ENCODE results near the gene SIRT3. TPM values are rescaled to one million over a fixed set of nuclear protein-coding genes. Genes with fewer than 3 reads are reported as not detected.

The SIRT3 gene
- total and polyA plus RNA-seq, 2 of the 4 experiments (the other 2 are of a cell fraction), result 5.4 to 18.6 TPM

- intact Hi-C loops (cut with micrococcal nuclease), result no loop called here
- peaks cover 26 to 38% of the 10 kb centered on the region in 2 experiments for H3K79me1 ChIP-seq (ENCODE audit: low read depth in 1 of 2, low read length in 2 of 2)
- H2AK5ac ChIP-seq (ENCODE audit: low read depth, low read length), result no peak overlapping the region
- H2BK15ac ChIP-seq (ENCODE audit: low read depth, low read length), result no peak overlapping the region
- H3K27me3 ChIP-seq (ENCODE audit: control insufficient read depth, insufficient read depth, low read length), result no peaks in the 10 kb centered on the region
- no peak overlapping the region for H2BK20ac ChIP-seq (ENCODE audit: low read depth, low read length)
- H2BK5ac ChIP-seq (ENCODE audit: low read depth, low read length, poor library complexity, severe bottlenecking), result no peak overlapping the region
- H3K4ac ChIP-seq (ENCODE audit: low read depth, low read length), result no peak overlapping the region
- CTCF ChIA-PET, result interaction anchor here (2.3 kb wide), 1 partner anchor 9 kb away, joined by 10 read pairs; no protein-coding TSS in a partner anchor
- H2AK9ac ChIP-seq (replicated peaks; ENCODE audit: low read depth, low read length, poor library complexity), result no peak overlapping the region
- H3K9me1 ChIP-seq (ENCODE audit: insufficient read depth, low read length), result 0 out of 2 replicates have a peak, but pooled peaks cover 5% of the 10 kb centered on the region
- dilution Hi-C loops (cut with HindIII; ENCODE audit: low sequenced_read_pairs, unreplicated experiment), result no loop called here
- no peak overlapping the region for H4K5ac ChIP-seq (ENCODE audit: low read depth, low read length)
- no peak for TF ChIP-seq RAD21 (IDR thresholded peaks at IDR 0.05; ENCODE audit: low read length)
- TF ChIP-seq FOS (IDR thresholded peaks at IDR 0.05; ENCODE audit: low read depth, low read length), result no peak
- no peak for TF ChIP-seq MAFK (IDR thresholded peaks at IDR 0.05; ENCODE audit: low read depth, low read length)
- no peak for TF ChIP-seq MAZ (IDR thresholded peaks at IDR 0.05; ENCODE audit: borderline replicate concordance, low read depth, low read length)
- TF ChIP-seq CHD1 (IDR thresholded peaks at IDR 0.05; ENCODE audit: low read depth, low read length), result no peak
- no peak for TF ChIP-seq SMC3 (IDR thresholded peaks at IDR 0.05; ENCODE audit: low read depth, low read length)
- TF ChIP-seq RFX5 (IDR thresholded peaks at IDR 0.05; ENCODE audit: low read depth, low read length), result no peak
- TF ChIP-seq CTCF (conservative IDR thresholded peaks at IDR 0.05; ENCODE audit: low read depth, low read length), result no peak
- TF ChIP-seq, protein P1, sequence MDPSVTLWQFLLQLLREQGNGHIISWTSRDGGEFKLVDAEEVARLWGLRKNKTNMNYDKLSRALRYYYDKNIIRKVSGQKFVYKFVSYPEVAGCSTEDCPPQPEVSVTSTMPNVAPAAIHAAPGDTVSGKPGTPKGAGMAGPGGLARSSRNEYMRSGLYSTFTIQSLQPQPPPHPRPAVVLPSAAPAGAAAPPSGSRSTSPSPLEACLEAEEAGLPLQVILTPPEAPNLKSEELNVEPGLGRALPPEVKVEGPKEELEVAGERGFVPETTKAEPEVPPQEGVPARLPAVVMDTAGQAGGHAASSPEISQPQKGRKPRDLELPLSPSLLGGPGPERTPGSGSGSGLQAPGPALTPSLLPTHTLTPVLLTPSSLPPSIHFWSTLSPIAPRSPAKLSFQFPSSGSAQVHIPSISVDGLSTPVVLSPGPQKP (IDR thresholded peaks at IDR 0.05; ENCODE audit: borderline replicate concordance, low read depth, low read length), result no peak
- TF ChIP-seq CEBPB (IDR thresholded peaks at IDR 0.05; ENCODE audit: low read depth, low read length), result no peak
- TF ChIP-seq RCOR1 (IDR thresholded peaks at IDR 0.05; ENCODE audit: insufficient replicate concordance, low read length), result no peak
- TF ChIP-seq USF2 (IDR thresholded peaks at IDR 0.05; ENCODE audit: low read depth, low read length), result no peak
- TF ChIP-seq NFE2L2 (IDR thresholded peaks at IDR 0.05; ENCODE audit: low read depth, low read length), result no peak
- no peak for TF ChIP-seq BHLHE40 (IDR thresholded peaks at IDR 0.05; ENCODE audit: low read depth, low read length)
- no peak overlapping the region for H2BK120ac ChIP-seq (ENCODE audit: low read depth, low read length)
- H3K36me3 ChIP-seq (ENCODE audit: control insufficient read depth, insufficient read depth, low read length), result peaks cover 30% of the 10 kb centered on the region
- POLR2A ChIA-PET (ENCODE audit: unreplicated experiment), result no interaction called here
- no peaks in the 10 kb centered on the region for H3K9me3 ChIP-seq (ENCODE audit: control insufficient read depth, insufficient read depth, low read length)
- H3K14ac ChIP-seq (replicated peaks; ENCODE audit: low read depth, low read length), result no peak overlapping the region
- H4K20me1 ChIP-seq (ENCODE audit: insufficient read depth, low read length), result peaks cover 12% of the 10 kb centered on the region
- no peak overlapping the region for H4K8ac ChIP-seq (ENCODE audit: low read depth in 2 of 2, low read length in 2 of 2)
- no peak for DNase-seq
- no peak for ATAC-seq (ENCODE audit: low read depth)
- no peak overlapping the region for H3K9ac ChIP-seq (ENCODE audit: low read depth, low read length)
- no peak overlapping the region for H3K23ac ChIP-seq (ENCODE audit: low read depth, low read length)
- H3K56ac ChIP-seq (ENCODE audit: extremely low read depth, insufficient read depth, low read length), result no peak overlapping the region
- H3K4me2 ChIP-seq (ENCODE audit: low read depth, low read length), result no peak overlapping the region
- no peak overlapping the region for H3K18ac ChIP-seq (ENCODE audit: low read depth, low read length)
- H2AFZ ChIP-seq (replicated peaks; ENCODE audit: low read length, poor library complexity), result no peak overlapping the region
- no TSS peak for BruUV-seq (replicated peaks)
- no peak overlapping the region for H4K91ac ChIP-seq (ENCODE audit: insufficient read depth, low read depth, low read length)
- no peak overlapping the region for H3K27ac ChIP-seq (ENCODE audit: insufficient read depth, low read length)
- no peaks in the 10 kb centered on the region; the same call in 1 of the 2 replicates for H3K4me1 ChIP-seq (ENCODE audit: control insufficient read depth, insufficient read depth, low read length)
- no peak overlapping the region for H3K4me3 ChIP-seq (ENCODE audit: insufficient read depth, low read depth, low read length)
- WGBS, 2 experiments (ENCODE audit: extremely low coverage in 2 of 2, insufficient read length in 1 of 2), result 100% methylated on average over 2 of the region's 5 CpGs; no CpG with 5 or more reads in 1 of the 2 experiments
- in situ Hi-C loops (cut with MboI; ENCODE audit: low sequenced_read_pairs), result loop anchor here (5.0 kb wide), 1 partner anchor 36 kb away; the partner anchor contains the start of gene NLRP6
Measured at GRCh38 chr11:241634-242033, 5.5 kb upstream of the SIRT3 start.

All from IMR-90 (cell line).